Germinal center (tissue), 1 donor: ENCODE results near the gene PTOV1.

ENCODE experiments used
- DNase-seq: peaks from one replicate; pipeline ENCODE4 v3.0.0; 2012; ENCODE audit warnings: mixed read lengths, low spot score

The PTOV1 gene

DNA sequence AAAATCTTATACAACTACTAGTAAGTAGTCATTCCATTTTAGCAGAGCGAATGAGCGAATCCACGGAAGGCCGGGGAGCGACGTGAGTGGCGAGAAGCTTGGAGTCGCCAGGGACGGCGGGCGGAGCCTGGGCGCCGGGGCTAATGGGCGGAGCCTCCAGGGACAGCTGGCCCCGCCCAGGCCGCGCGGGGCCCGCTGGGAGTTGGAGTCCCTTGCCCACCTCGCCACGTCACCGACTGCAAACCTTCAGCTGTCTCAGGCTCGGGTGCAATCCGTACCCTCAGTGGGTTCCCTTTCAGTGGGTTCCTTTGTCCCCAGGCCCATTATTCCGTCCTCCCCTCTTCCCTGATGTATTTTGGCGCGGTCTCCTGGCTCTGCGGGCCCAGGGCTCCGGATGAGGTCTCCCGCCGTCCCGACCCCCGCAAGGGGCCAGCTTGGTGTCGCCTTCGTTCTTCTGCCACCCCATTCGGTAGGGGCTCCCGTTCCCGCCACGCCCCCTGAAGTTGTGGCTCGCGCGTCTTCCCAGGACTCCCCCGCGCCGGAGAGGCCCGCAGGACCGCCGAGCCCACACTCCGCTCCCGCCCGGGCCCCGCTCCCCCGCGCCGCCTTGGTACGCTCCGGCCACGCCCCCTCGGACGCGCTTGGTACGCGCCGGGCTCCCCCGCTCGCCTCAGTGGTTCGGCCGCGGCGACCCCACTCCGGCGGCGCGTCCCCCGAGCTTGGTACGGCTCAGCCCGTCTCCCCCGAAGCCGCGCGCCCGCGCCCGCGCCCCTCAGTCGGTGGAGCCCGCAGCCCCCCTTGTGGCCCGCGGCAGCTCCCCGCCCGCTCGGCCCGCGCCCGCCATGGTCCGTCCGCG, at the start of gene PTOV1:
Gene PTOV1 (plus strand): TSS at position 673 of the 856 bp plus-strand sequence.
- DNase-seq = peak; percentile 97

DNA sequence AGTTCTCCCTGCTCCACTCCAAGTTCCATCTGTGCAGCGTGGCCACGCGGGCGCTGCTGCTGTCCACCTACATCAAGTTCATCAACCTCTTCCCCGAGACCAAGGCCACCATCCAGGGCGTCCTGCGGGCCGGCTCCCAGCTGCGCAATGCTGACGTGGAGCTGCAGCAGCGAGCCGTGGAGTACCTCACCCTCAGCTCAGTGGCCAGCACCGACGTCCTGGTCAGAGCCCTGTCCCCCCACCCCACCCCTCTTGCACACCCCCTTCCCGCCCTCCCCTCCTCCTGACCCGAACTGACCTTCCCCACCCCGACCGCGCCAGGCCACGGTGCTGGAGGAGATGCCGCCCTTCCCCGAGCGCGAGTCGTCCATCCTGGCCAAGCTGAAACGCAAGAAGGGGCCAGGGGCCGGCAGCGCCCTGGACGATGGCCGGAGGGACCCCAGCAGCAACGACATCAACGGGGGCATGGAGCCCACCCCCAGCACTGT, 49.5 kb upstream of the PTOV1 start:
- DNase-seq = no peak

DNA sequence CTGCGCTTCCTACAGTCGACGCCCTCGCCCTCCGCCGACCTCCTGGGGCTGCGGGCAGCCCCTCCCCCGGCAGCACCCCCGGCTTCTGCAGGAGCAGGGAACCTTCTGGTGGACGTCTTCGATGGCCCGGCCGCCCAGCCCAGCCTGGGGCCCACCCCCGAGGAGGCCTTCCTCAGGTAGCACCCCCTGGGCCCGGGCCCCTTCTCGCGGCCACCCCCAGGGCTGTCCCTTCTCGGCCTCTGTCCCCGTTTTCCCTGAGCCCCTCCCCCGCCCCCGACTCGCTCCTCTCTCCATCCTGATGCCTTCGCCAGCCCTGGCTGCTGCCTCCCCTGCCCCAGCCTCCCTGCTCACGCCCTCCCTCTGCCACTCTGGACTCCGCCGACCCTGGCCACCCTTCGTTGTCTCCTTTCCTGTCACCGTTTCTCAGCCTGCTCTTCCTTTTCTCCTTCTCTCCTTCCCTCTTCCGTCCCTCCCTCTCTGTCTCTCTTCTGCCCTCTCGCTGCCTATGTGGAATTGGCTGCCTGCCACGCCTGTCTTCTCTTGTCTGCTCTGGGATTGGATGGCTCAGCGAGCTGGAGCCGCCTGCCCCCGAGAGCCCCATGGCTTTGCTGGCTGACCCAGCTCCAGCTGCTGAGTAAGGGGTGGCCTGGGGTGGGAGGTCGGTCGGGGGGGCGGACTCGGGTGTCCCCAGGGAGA, 48.8 kb upstream of the PTOV1 start:
- DNase-seq = no peak

- no peak for DNase-seq
Measured at GRCh38 chr19:49802836-49803528, 48.0 kb upstream of the PTOV1 start.

- no peak for DNase-seq
Measured at GRCh38 chr19:49803529-49803856, 47.5 kb upstream of the PTOV1 start.

DNA sequence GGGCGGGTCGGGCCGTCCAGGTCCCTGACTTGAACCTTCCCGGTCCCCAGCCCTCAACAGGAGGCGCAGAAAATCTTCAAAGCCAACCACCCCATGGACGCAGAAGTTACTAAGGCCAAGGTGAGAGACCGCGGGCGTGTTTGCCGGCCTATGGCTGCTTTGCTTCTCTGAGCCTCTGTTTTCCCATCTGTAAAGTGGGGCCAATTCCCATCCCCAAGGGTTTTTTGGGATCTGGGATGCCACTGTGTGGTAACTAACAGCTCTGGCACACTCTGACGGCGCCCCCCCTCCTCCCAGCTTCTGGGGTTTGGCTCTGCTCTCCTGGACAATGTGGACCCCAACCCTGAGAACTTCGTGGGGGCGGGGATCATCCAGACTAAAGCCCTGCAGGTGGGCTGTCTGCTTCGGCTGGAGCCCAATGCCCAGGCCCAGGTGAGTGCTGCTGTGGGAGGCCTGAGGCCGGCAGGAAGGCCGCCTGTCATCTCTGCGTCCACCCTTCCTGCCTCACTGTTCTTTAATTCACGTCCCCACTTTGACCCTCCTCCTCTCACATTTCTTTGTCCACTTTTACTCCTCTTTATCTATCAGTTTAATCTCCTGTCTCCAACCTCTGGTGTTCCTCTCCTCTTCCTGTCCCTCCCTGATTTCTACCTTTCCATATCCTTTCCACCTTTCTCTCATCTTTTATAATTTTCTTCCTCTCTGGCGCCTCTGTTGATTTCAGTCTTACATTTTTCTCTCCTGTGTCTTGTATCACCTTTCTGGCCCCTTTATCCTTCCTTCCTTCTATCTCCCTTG, 44.9 kb upstream of the PTOV1 start:
- DNase-seq = no peak

GRCh38 chr19:49806620-49806959, 44.4 kb upstream of the PTOV1 start:
- DNase-seq = no peak

- DNase-seq = peak; percentile 38
Measured at GRCh38 chr19:49807058-49807903, 43.7 kb upstream of the PTOV1 start.

- no peak for DNase-seq
Measured at GRCh38 chr19:49807904-49808675, 42.9 kb upstream of the PTOV1 start.

- DNase-seq = peak; percentile 94
Measured at GRCh38 chr19:49808711-49809159, 42.2 kb upstream of the PTOV1 start.

DNA sequence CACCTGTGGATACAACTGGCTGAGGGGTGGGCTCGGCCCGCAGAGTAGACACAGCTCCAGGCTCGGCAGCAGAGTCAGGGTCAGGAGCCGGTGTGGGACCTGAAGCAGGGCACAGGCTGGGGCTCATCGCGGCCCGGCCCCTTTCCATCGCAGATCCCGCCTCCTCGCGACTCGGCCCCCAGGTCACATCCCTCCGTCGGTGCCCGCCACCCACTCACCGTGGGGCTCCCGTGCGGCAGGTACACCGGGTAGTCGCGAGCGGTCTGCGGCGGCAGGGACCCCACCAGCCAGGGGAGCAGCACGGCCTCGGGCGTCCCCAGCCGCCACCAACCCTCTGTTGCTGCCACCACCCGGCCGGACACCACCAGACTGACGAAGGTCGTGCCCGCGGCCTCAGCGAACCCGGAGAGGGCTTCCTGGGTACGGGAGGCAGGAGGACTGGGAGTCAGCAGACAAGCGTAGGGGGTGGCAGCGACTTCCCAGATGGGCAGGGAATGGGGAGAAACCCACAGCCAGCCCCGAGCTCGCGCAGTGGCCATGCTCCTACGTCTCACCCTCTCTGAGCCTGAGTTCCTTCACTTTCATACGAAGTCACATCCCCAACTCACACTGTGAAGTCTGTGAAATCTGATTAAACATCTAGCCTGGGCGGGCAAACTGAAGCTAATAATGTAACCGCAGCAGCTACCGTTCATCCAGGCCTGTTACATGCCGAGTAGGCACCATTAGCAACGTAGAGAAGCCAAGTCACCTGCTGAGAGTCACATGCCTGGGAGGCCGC, 41.6 kb upstream of the PTOV1 start:
- DNase-seq = peak; percentile 63

GRCh38 chr19:49809941-49810389, 41.0 kb upstream of the PTOV1 start:
- no peak for DNase-seq

GRCh38 chr19:49811328-49811727, 39.6 kb upstream of the PTOV1 start:
- no peak for DNase-seq

GRCh38 chr19:49812452-49812996, 38.4 kb upstream of the PTOV1 start:
- DNase-seq = no peak

- DNase-seq = peak; percentile 91
Measured at GRCh38 chr19:49812997-49813861, 37.7 kb upstream of the PTOV1 start, which contains the start of gene FUZ. Gene FUZ, minus strand, starts transcription at chr19:49813292. Its CDS starts 186 bp downstream, at chr19:49813106.

DNA sequence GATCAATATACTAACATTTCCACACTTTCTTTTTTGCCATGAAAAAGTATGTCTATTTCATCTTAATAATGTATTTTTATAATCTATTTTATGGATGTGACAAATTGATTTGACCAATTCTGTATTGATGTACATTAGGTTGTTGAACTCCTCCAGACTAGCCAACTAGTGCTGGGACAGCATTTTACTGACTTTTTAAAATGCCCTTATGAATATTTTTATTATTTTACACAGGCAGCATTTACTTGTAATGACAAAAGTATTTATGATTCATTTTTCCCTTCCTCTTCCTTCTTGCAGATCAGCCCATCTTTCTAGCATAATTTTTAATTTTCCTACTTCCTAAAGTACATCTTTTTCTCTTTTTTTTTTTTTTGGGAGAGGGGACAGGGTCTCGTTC, 36.9 kb upstream of the PTOV1 start:
- no peak for DNase-seq

- DNase-seq = no peak
Measured at GRCh38 chr19:49816590-49816989, 34.4 kb upstream of the PTOV1 start.
